A549 (cell line): ENCODE measurements around the gene FST. TPM values are rescaled to one million over a fixed set of nuclear protein-coding genes. Genes with fewer than 3 reads are reported as not detected.
A peak's percentile ranks its signal among the peaks of the same experiment; 100 is the strongest.

Experiments
- ATAC-seq, 2 experiments: fragments of 200-7000 bp in 1 of 2; fragments of >200 bp in 1 of 2; cut with Nextera tagmentation in 1 of 2; cut with Tn5 transposase in 1 of 2; 3 replicates each; pipeline versions ENCODE4 v1.8.0 to v1.9.1; 2018 to 2020; ENCODE audit warnings: mild to moderate bottlenecking in 1 of 2, moderate library complexity in 1 of 2
- CTCF ChIA-PET: fragments of 300-600 bp; sonication (Branson Sonifier 250); formaldehyde crosslinking; extraction: SDS; loops from one replicate; lab custom pipeline; 2021; ENCODE audit warnings: antibody characterized with exemption, inconsistent platforms; lab: Yijun Ruan, JAX
- POLR2A ChIA-PET: fragments of 350-600 bp; formaldehyde crosslinking; extraction: SDS; loops from one replicate; lab custom pipeline; 2021; ENCODE audit warnings: antibody characterized with exemption, inconsistent platforms; lab: Yijun Ruan, JAX
- DNase-seq, 2 experiments: peaks; one replicate each; pipeline versions ENCODE4 v3.0.0 to v3.0.0-alpha.2; 2011 to 2016; ENCODE audit warnings: low read depth in 1 of 2, low spot score in 1 of 2
- FAIRE-seq: peaks from 2 replicates; lab custom pipeline; 2011; peaks lifted over from hg19 to GRCh38; lab: Jason Lieb, UNC
- H3K27ac ChIP-seq, 2 experiments: fragments of >200 bp; sonication (Bioruptor Twin); formaldehyde crosslinking; 3 replicates each; pipeline ENCODE4 v1.5.1; 2016 to 2017
- H3K4me1 ChIP-seq: fragments of >200 bp; sonication (Bioruptor Twin); formaldehyde crosslinking; 3 replicates; pipeline ENCODE4 v1.6.1; 2016
- H3K4me2 ChIP-seq: fragments of >200 bp; sonication (Bioruptor Twin); formaldehyde crosslinking; 3 replicates; pipeline ENCODE4 v1.6.1; 2016
- H3K4me3 ChIP-seq: fragments of >200 bp; sonication (Bioruptor Twin); formaldehyde crosslinking; 3 replicates; pipeline ENCODE4 v1.5.1; 2016
- H3K9me3 ChIP-seq: fragments of >200 bp; sonication (Bioruptor Twin); formaldehyde crosslinking; 3 replicates; pipeline ENCODE4 v1.6.1; 2016
- BHLHE40 ChIP-seq: IDR thresholded peaks from 2 replicates; pipeline ENCODE4 v1.6.1; 2012; ENCODE audit warnings: low read depth, low read length, inconsistent platforms
- CBX8 ChIP-seq: fragments of 200-600 bp; sonication (generic); IDR thresholded peaks from 2 replicates; pipeline ENCODE4 v1.6.1; 2016
- CEBPB ChIP-seq, 2 experiments: fragments of >200 bp in 1 of 2; sonication (Bioruptor Twin) in 1 of 2; formaldehyde crosslinking in 1 of 2; IDR thresholded peaks; 2 replicates each; pipeline ENCODE4 v1.6.1; 2012 to 2016
- CTCF ChIP-seq: fragments of >200 bp; sonication (Bioruptor Twin); formaldehyde crosslinking; IDR thresholded peaks from 3 replicates; pipeline ENCODE4 v1.5.1; 2016
- EHF ChIP-seq: fragments of 250-450 bp; sonication (Bioruptor Pico); IDR thresholded peaks from 2 replicates; pipeline ENCODE4 v1.5.0; 2020; ENCODE audit warnings: mild to moderate bottlenecking
- EHMT2 ChIP-seq: fragments of 200-600 bp; sonication (generic); IDR thresholded peaks from 2 replicates; pipeline ENCODE4 v1.6.1; 2016; ENCODE audit warnings: antibody characterized with exemption, low read depth, mild to moderate bottlenecking, moderate library complexity
- ESRRA ChIP-seq: fragments of 150-350 bp; IDR thresholded peaks from 2 replicates; pipeline ENCODE4 v1.6.1; 2014; ENCODE audit warnings: mild to moderate bottlenecking, low read length, borderline replicate concordance
- FOSL2 ChIP-seq, 2 experiments: fragments of 450-650 bp in 1 of 2; fragments of >200 bp in 1 of 2; sonication (Bioruptor Twin) in 1 of 2; formaldehyde crosslinking; IDR thresholded peaks; 2 replicates each; pipeline versions ENCODE4 v1.5.0 to v1.6.1; 2016 to 2020; ENCODE audit warnings: mild to moderate bottlenecking in 1 of 2, moderate library complexity in 1 of 2
- GATA3 ChIP-seq: IDR thresholded peaks from 2 replicates; pipeline ENCODE4 v1.6.1; 2012; ENCODE audit warnings: borderline replicate concordance
- HDAC2 ChIP-seq: fragments of 200-600 bp; sonication (generic); IDR thresholded peaks from 2 replicates; pipeline ENCODE4 v1.6.1; 2016
- HMGXB4 ChIP-seq: fragments of 250-450 bp; sonication (Bioruptor Pico); IDR thresholded peaks from 2 replicates; pipeline ENCODE4 v1.5.0; 2021; ENCODE audit warnings: mild to moderate bottlenecking, moderate library complexity, borderline replicate concordance
- HOXA7 ChIP-seq: fragments of 250-450 bp; sonication (Bioruptor Pico); IDR thresholded peaks from 2 replicates; pipeline ENCODE4 v1.5.0; 2020; ENCODE audit warnings: mild to moderate bottlenecking, moderate library complexity
- HOXB13 ChIP-seq: fragments of 250-450 bp; sonication (Bioruptor Pico); IDR thresholded peaks from 2 replicates; pipeline ENCODE4 v1.5.0; 2020; ENCODE audit warnings: low read depth, mild to moderate bottlenecking, moderate library complexity
- JUN ChIP-seq, 2 experiments: fragments of >200 bp; sonication (Bioruptor Twin); formaldehyde crosslinking; IDR thresholded peaks; 2 replicates in 1 of 2; 3 replicates in 1 of 2; pipeline ENCODE4 v1.6.1; 2016 to 2017
- JUNB ChIP-seq: fragments of >200 bp; sonication (Bioruptor Twin); formaldehyde crosslinking; IDR thresholded peaks from 2 replicates; pipeline ENCODE4 v1.6.1; 2016
- KDM1A ChIP-seq: fragments of 200-600 bp; sonication (generic); IDR thresholded peaks from 2 replicates; pipeline ENCODE4 v1.6.1; 2016; ENCODE audit warnings: low read depth, mild to moderate bottlenecking
- KDM5A ChIP-seq: fragments of 200-600 bp; sonication (generic); IDR thresholded peaks from 2 replicates; pipeline ENCODE4 v1.6.1; 2016; ENCODE audit warnings: antibody characterized with exemption, mild to moderate bottlenecking
- MAZ ChIP-seq: fragments of 150-350 bp; IDR thresholded peaks from 2 replicates; pipeline ENCODE4 v1.6.1; 2014; ENCODE audit warnings: antibody characterized with exemption, low read depth, low read length, borderline replicate concordance
- NFE2L2 ChIP-seq: fragments of 150-350 bp; conservative IDR thresholded peaks from 2 replicates; pipeline ENCODE4 v1.6.1; 2014; ENCODE audit warnings: low read length
- NPAS2 ChIP-seq: fragments of 250-450 bp; sonication (Bioruptor Pico); IDR thresholded peaks from 2 replicates; pipeline ENCODE4 v1.8.0; 2022; ENCODE audit warnings: mild to moderate bottlenecking, moderate library complexity, borderline replicate concordance
- PHF8 ChIP-seq: fragments of 200-600 bp; sonication (generic); IDR thresholded peaks from 2 replicates; pipeline ENCODE4 v1.6.1; 2016; ENCODE audit warnings: low read depth, mild to moderate bottlenecking, antibody characterized with exemption, moderate library complexity, borderline replicate concordance
- RARB ChIP-seq: fragments of 250-450 bp; sonication (Bioruptor Pico); IDR thresholded peaks from 2 replicates; pipeline ENCODE4 v1.8.0; 2021; ENCODE audit warnings: mild to moderate bottlenecking, moderate library complexity
- REST ChIP-seq: fragments of 200-600 bp; sonication (generic); IDR thresholded peaks from 2 replicates; pipeline ENCODE4 v1.6.1; 2016; ENCODE audit warnings: antibody characterized with exemption, mild to moderate bottlenecking, moderate library complexity
- SREBF2 ChIP-seq: fragments of 450-650 bp; IDR thresholded peaks from 2 replicates; pipeline ENCODE4 v1.6.1; 2014; ENCODE audit warnings: mild to moderate bottlenecking, moderate library complexity
- TP53 ChIP-seq: fragments of 250-450 bp; sonication (Bioruptor Pico); IDR thresholded peaks from 2 replicates; pipeline ENCODE4 v1.5.0; 2021; ENCODE audit warnings: mild to moderate bottlenecking, moderate library complexity
- ZFP36 ChIP-seq: fragments of 450-650 bp; IDR thresholded peaks from 2 replicates; pipeline ENCODE4 v1.6.1; 2014; ENCODE audit warnings: borderline replicate concordance; ENCODE audit not compliant: partially characterized antibody
- ZNF302 ChIP-seq: fragments of 250-450 bp; sonication (Bioruptor Pico); IDR thresholded peaks from 2 replicates; pipeline ENCODE4 v1.9.0; 2021; ENCODE audit warnings: inconsistent platforms, mild to moderate bottlenecking, moderate library complexity
- ZSCAN20 ChIP-seq: fragments of 250-450 bp; sonication (Bioruptor Pico); IDR thresholded peaks from 2 replicates; pipeline ENCODE4 v1.8.0; 2022; ENCODE audit warnings: mild to moderate bottlenecking, moderate library complexity
- WGBS: methylation state at CpG from one replicate; pipeline ENCODE4 v1.1.6; 2017; ENCODE audit errors: missing lambda C conversion rate; 5-methylcytosine and 5-hydroxymethylcytosine counted together
- polyA plus RNA-seq, 4 experiments: library from polyadenylated mRNA; depleted of rRNA in 3 of 4; stranded (reverse); fragments of >200 nt; fragmentation: RNase III in 1 of 4; extraction: RNeasy Plus Mini Kit Qiagen cat#74134 plus additional on column Dnase treatment in 1 of 4; gene quantifications; 2 replicates in 3 of 4; 3 replicates in 1 of 4; pipeline ENCODE4 v1.2.3, GENCODE V29; 2011 to 2017

FST gene
- polyA plus RNA-seq, 2 of the 4 experiments (the other 2 are of a cell fraction) = 3.8 to 10.1 TPM

GRCh38 chr5:53501054-53501453, 20.6 kb downstream of the FST start:
- ATAC-seq (no peak), DNase-seq (no peak), FAIRE-seq (no peak)
- Histone ChIP-seq H3K9me3 (no peaks in the 10 kb centered on the region), H3K4me3 (no peak overlapping the region), H3K4me1 (no peaks in the 10 kb centered on the region), H3K4me2 (no peak overlapping the region), H3K27ac (no peak overlapping the region)
- WGBS = 37% methylated on average over 2 of the region's 2 CpGs
- POLR2A ChIA-PET = no interaction called here
- CTCF ChIA-PET = interaction anchor here (1.0 to 1.9 kb wide), 2 partner anchors 8 to 14 kb away, joined by 3 to 4 read pairs; no protein-coding TSS in a partner anchor
- TF ChIP-seq HMGXB4 = no peak
- TF ChIP-seq NFE2L2 = no peak
- TF ChIP-seq JUN (IDR thresholded peaks at IDR 0.05) = no peak
- TF ChIP-seq RARB (CRISPR knock-in tag) = no peak
- TF ChIP-seq EHMT2 = no peak
- no peak for TF ChIP-seq CEBPB (IDR thresholded peaks at IDR 0.05)
- no peak for TF ChIP-seq PHF8
- no peak for TF ChIP-seq REST
- no peak for TF ChIP-seq BHLHE40
- no peak for TF ChIP-seq KDM1A
- TF ChIP-seq GATA3 = no peak
- no peak for TF ChIP-seq FOSL2 (IDR thresholded peaks at IDR 0.05)
- no peak for TF ChIP-seq FOSL2 (CRISPR knock-in tag; IDR thresholded peaks at IDR 0.05)
- TF ChIP-seq ZFP36 = no peak
- TF ChIP-seq EHF (CRISPR knock-in tag) = no peak
- TF ChIP-seq SREBF2 = no peak

- 48% methylated on average over 3 of the region's 3 CpGs for WGBS
- ChIA-PET POLR2A (no interaction called here), CTCF (no interaction called here)
- Histone ChIP-seq H3K4me3 (no peak overlapping the region), H3K27ac (no peak overlapping the region), H3K4me1 (no peaks in the 10 kb centered on the region), H3K9me3 (peaks cover 11% of the 10 kb centered on the region), H3K4me2 (no peak overlapping the region)
- ATAC-seq = peak in 1 of 2 experiments; percentile 50; a peak in 2 of 6 replicates
- FAIRE-seq = no peak
- DNase-seq = no peak
- no peak for TF ChIP-seq HOXA7 (CRISPR knock-in tag)
- no peak for TF ChIP-seq REST
- TF ChIP-seq MAZ = no peak
- TF ChIP-seq ESRRA = no peak
- no peak for TF ChIP-seq KDM5A
- TF ChIP-seq NPAS2 = no peak
- TF ChIP-seq CTCF = no peak
- TF ChIP-seq HOXB13 (CRISPR knock-in tag) = no peak
- no peak for TF ChIP-seq ZNF302 (CRISPR knock-in tag)
- no peak for TF ChIP-seq ZSCAN20
- TF ChIP-seq GATA3 = no peak
- TF ChIP-seq TP53 (CRISPR knock-in tag) = no peak
- TF ChIP-seq HDAC2 = no peak
- no peak for TF ChIP-seq JUNB
- no peak for TF ChIP-seq CBX8
Measured at GRCh38 chr5:53503562-53504218, 23.3 kb downstream of the FST start.
